Measurements from ENCODE around the gene IAH1. TPM values are rescaled to one million over a fixed set of nuclear protein-coding genes. Genes with fewer than 3 reads are reported as not detected.

The IAH1 gene
- total RNA-seq, 1 donor from 2014 or later: 31.1 TPM

DNA sequence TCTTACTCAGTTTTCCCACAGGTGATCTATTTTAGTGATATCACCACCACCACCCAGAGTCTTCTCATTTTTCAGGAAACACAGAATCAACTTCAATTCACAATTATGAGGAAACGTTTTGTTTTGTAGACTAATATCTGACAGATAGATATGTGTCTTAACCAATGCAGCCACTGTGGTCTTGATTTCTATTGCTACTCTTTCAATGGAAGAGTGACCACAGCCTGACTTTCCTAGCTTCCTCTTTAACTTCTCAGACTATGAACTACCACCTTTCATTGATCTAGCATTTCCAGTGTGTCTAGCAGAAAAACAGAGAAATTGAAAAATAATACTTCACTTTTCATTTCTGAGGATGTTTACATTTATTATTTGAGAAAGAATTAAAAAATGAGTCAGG lies 60.8 kb downstream of the IAH1 start:
- no peak overlapping the region for H3K9ac ChIP-seq (ENCODE audit: low read length)
- H3K4me3 Mint-ChIP-seq (ENCODE audit: unreplicated experiment): no peak overlapping the region
- no peaks in the 10 kb centered on the region for H3K4me1 ChIP-seq (ENCODE audit: insufficient read depth, low read length)
- no peak overlapping the region for H2AFZ ChIP-seq (ENCODE audit: low read depth, low read length)
- H3K9me3 ChIP-seq (ENCODE audit: insufficient read depth, low read depth, low read length): no peaks in the 10 kb centered on the region
- no peak for TF ChIP-seq EZH2 (IDR thresholded peaks at IDR 0.05; ENCODE audit: insufficient read depth, low read length)
- TF ChIP-seq, protein P1, sequence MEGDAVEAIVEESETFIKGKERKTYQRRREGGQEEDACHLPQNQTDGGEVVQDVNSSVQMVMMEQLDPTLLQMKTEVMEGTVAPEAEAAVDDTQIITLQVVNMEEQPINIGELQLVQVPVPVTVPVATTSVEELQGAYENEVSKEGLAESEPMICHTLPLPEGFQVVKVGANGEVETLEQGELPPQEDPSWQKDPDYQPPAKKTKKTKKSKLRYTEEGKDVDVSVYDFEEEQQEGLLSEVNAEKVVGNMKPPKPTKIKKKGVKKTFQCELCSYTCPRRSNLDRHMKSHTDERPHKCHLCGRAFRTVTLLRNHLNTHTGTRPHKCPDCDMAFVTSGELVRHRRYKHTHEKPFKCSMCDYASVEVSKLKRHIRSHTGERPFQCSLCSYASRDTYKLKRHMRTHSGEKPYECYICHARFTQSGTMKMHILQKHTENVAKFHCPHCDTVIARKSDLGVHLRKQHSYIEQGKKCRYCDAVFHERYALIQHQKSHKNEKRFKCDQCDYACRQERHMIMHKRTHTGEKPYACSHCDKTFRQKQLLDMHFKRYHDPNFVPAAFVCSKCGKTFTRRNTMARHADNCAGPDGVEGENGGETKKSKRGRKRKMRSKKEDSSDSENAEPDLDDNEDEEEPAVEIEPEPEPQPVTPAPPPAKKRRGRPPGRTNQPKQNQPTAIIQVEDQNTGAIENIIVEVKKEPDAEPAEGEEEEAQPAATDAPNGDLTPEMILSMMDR (IDR thresholded peaks at IDR 0.05; ENCODE audit: insufficient read depth, low read depth, low read length): no peak
- H3K36me3 Mint-ChIP-seq (ENCODE audit: low read depth, unreplicated experiment): peaks cover 7% of the 10 kb centered on the region
- H3K27me3 Mint-ChIP-seq (ENCODE audit: low read depth, unreplicated experiment): no peaks in the 10 kb centered on the region
- H3K4me2 ChIP-seq (ENCODE audit: low read length): no peak overlapping the region
- peaks cover 6% of the 10 kb centered on the region for H3K36me3 ChIP-seq (ENCODE audit: insufficient read depth, low read length)
- peaks cover 9% of the 10 kb centered on the region for H4K20me1 ChIP-seq (ENCODE audit: insufficient read depth, low read length)
- DNase-seq (ENCODE audit: low read depth) (no peak), FAIRE-seq (no peak)
- no peaks in the 10 kb centered on the region for H3K9me3 Mint-ChIP-seq (ENCODE audit: unreplicated experiment)
- H3K27ac Mint-ChIP-seq (ENCODE audit: unreplicated experiment): no peak overlapping the region
- no peaks in the 10 kb centered on the region for H3K27me3 ChIP-seq (ENCODE audit: insufficient read depth, low read length)
- H3K4me3 ChIP-seq (ENCODE audit: insufficient read depth, low read depth, low read length): no peak overlapping the region
- peaks cover 37% of the 10 kb centered on the region for H3K79me2 ChIP-seq (ENCODE audit: insufficient read depth, low read length)
- no peak overlapping the region for H3K27ac ChIP-seq (ENCODE audit: low read depth, low read length)
- peaks cover 6% of the 10 kb centered on the region for H3K4me1 Mint-ChIP-seq (ENCODE audit: low read depth, unreplicated experiment)

- H3K36me3 Mint-ChIP-seq (ENCODE audit: low read depth, unreplicated experiment): peaks cover 4% of the 10 kb centered on the region
- peaks cover 6% of the 10 kb centered on the region for H3K36me3 ChIP-seq (ENCODE audit: insufficient read depth, low read length)
- no peak overlapping the region for H3K4me3 Mint-ChIP-seq (ENCODE audit: unreplicated experiment)
- H3K4me3 ChIP-seq (ENCODE audit: insufficient read depth, low read depth, low read length): no peak overlapping the region
- no peaks in the 10 kb centered on the region for H3K4me1 ChIP-seq (ENCODE audit: insufficient read depth, low read length)
- H3K27me3 Mint-ChIP-seq (ENCODE audit: low read depth, unreplicated experiment): no peaks in the 10 kb centered on the region
- peaks cover 20% of the 10 kb centered on the region for H4K20me1 ChIP-seq (ENCODE audit: insufficient read depth, low read length)
- H3K79me2 ChIP-seq (ENCODE audit: insufficient read depth, low read length): peaks cover 41% of the 10 kb centered on the region
- H3K9me3 ChIP-seq (ENCODE audit: insufficient read depth, low read depth, low read length): no peaks in the 10 kb centered on the region
- no peak overlapping the region for H3K27ac ChIP-seq (ENCODE audit: low read depth, low read length)
- H3K9me3 Mint-ChIP-seq (ENCODE audit: unreplicated experiment): no peaks in the 10 kb centered on the region
- TF ChIP-seq, protein P1 (IDR thresholded peaks at IDR 0.05; ENCODE audit: insufficient read depth, low read depth, low read length): no peak
- no peak for TF ChIP-seq EZH2 (IDR thresholded peaks at IDR 0.05; ENCODE audit: insufficient read depth, low read length)
- H2AFZ ChIP-seq (ENCODE audit: low read depth, low read length): no peak overlapping the region
- H3K27me3 ChIP-seq (ENCODE audit: insufficient read depth, low read length): no peaks in the 10 kb centered on the region
- no peak overlapping the region for H3K27ac Mint-ChIP-seq (ENCODE audit: unreplicated experiment)
- no peak overlapping the region for H3K4me2 ChIP-seq (ENCODE audit: low read length)
- no peak overlapping the region for H3K9ac ChIP-seq (ENCODE audit: low read length)
- no peak for DNase-seq (ENCODE audit: low read depth)
- FAIRE-seq: no peak
- H3K4me1 Mint-ChIP-seq (ENCODE audit: low read depth, unreplicated experiment): peaks cover 6% of the 10 kb centered on the region
Observed at GRCh38 chr2:9536504-9536903, 62.2 kb downstream of the IAH1 start.

DNA sequence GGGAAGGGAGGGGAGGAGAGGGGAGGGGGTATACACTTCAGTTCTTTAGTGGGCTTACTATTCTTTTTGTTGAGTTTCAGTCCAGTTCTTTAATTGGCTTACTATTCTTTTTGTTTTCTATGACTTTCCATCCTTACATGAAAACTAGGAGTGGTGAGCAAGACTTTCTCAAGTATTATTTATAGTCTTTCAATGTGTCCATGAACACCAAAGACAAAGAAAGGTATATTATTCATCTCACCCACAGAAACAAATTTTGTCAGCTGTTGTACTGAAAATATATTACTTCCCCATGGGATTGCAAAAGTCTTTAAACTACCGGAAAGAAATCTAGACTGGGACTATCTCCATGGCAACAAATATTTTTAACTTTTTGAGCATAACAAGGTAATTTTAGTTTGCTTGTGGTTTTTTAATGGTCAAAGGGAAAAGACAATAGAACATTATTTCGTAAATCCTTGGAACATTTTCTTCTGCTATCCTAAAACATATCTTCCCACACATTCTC lies 63.7 kb downstream of the IAH1 start:
- Histone ChIP-seq H3K9ac (ENCODE audit: low read length) (no peak overlapping the region), H3K27ac (ENCODE audit: low read depth, low read length) (no peak overlapping the region), H3K27me3 (ENCODE audit: insufficient read depth, low read length) (no peaks in the 10 kb centered on the region), H3K79me2 (ENCODE audit: insufficient read depth, low read length) (peaks cover 56% of the 10 kb centered on the region), H3K4me2 (ENCODE audit: low read length) (no peak overlapping the region), H3K36me3 (ENCODE audit: insufficient read depth, low read length) (peaks cover 3% of the 10 kb centered on the region), H4K20me1 (ENCODE audit: insufficient read depth, low read length) (peaks cover 22% of the 10 kb centered on the region), H2AFZ (ENCODE audit: low read depth, low read length) (no peak overlapping the region), H3K4me3 (ENCODE audit: insufficient read depth, low read depth, low read length) (no peak overlapping the region), H3K9me3 (ENCODE audit: insufficient read depth, low read depth, low read length) (no peaks in the 10 kb centered on the region), H3K4me1 (ENCODE audit: insufficient read depth, low read length) (no peaks in the 10 kb centered on the region)
- Mint-ChIP-seq H3K27me3 (ENCODE audit: low read depth, unreplicated experiment) (no peaks in the 10 kb centered on the region), H3K4me1 (ENCODE audit: low read depth, unreplicated experiment) (peaks cover 2% of the 10 kb centered on the region), H3K4me3 (ENCODE audit: unreplicated experiment) (no peak overlapping the region), H3K9me3 (ENCODE audit: unreplicated experiment) (no peaks in the 10 kb centered on the region), H3K36me3 (ENCODE audit: low read depth, unreplicated experiment) (peaks cover 4% of the 10 kb centered on the region), H3K27ac (ENCODE audit: unreplicated experiment) (no peak overlapping the region)
- DNase-seq (ENCODE audit: low read depth) (peak; percentile 84), FAIRE-seq (no peak)
- TF ChIP-seq, protein P1 (IDR thresholded peaks at IDR 0.05; ENCODE audit: insufficient read depth, low read depth, low read length): no peak
- no peak for TF ChIP-seq EZH2 (IDR thresholded peaks at IDR 0.05; ENCODE audit: insufficient read depth, low read length)

Measured in astrocyte (in vitro differentiated cells and primary cell).